Measurements from ENCODE around the gene OR12D2. TPM values are rescaled to one million over a fixed set of nuclear protein-coding genes. Genes with fewer than 3 reads are reported as not detected.

OR12D2 gene
- total and polyA plus RNA-seq, 4 donors, result not detected

- TF ChIP-seq YY1 (IDR thresholded peaks at IDR 0.05) (no peak), TAF1 (conservative IDR thresholded peaks at IDR 0.05) (no peak), SP1 (IDR thresholded peaks at IDR 0.05) (no peak), MAX (IDR thresholded peaks at IDR 0.05) (no peak), HNF4G (IDR thresholded peaks at IDR 0.05) (no peak), JUND (IDR thresholded peaks at IDR 0.05) (no peak), GABPA (IDR thresholded peaks at IDR 0.05 in 1 of 2, conservative IDR thresholded peaks at IDR 0.05 in 1 of 2) (no peak), RXRA (IDR thresholded peaks at IDR 0.05) (no peak), HNF4A (conservative IDR thresholded peaks at IDR 0.05) (no peak), CTCF (IDR thresholded peaks at IDR 0.05; ENCODE audit: low read depth, low read length, missing input control) (no peak), REST (IDR thresholded peaks at IDR 0.05) (no peak), FOXA2 (IDR thresholded peaks at IDR 0.05) (no peak), EGR1 (IDR thresholded peaks at IDR 0.05; ENCODE audit: low read depth in 2 of 2) (no peak), ZBTB33 (IDR thresholded peaks at IDR 0.05) (no peak), ATF3 (IDR thresholded peaks at IDR 0.05) (no peak), RAD21 (IDR thresholded peaks at IDR 0.05) (no peak), NR2F2 (IDR thresholded peaks at IDR 0.05) (no peak), FOXA1 (IDR thresholded peaks at IDR 0.05) (no peak)
- Histone ChIP-seq H3K9me3 (ENCODE audit: control insufficient read depth in 4 of 4, low read length in 3 of 4) (no peaks in the 10 kb centered on the region), H3K4me3 (ENCODE audit: low read depth in 1 of 3, low read length in 3 of 3) (no peak overlapping the region), H3K9ac (ENCODE audit: low read depth in 1 of 2, low read length in 2 of 2) (no peak overlapping the region), H3K36me3 (ENCODE audit: control insufficient read depth in 4 of 4, insufficient read depth in 3 of 4, low read depth in 1 of 4, low read length in 3 of 4) (no peaks in the 10 kb centered on the region), H3K27me3 (ENCODE audit: control insufficient read depth in 4 of 4, insufficient read depth in 4 of 4, low read length in 3 of 4) (peaks cover 0 to 6% (median 0%) of the 10 kb centered on the region in 4 donors), H3K27ac (ENCODE audit: low read depth in 1 of 2, low read length in 2 of 2) (no peak overlapping the region), H3K4me1 (ENCODE audit: control insufficient read depth in 4 of 4, insufficient read depth in 4 of 4, low read length in 3 of 4) (no peaks in the 10 kb centered on the region)
- no peak for DNase-seq (ENCODE audit: low spot score)
- WGBS, result 40% methylated on average over 1 of the region's 1 CpG
These were observed 29.6 kb downstream of the OR12D2 start for GRCh38 chr6:29425075-29425474.
